Peyer's patch (tissue), 4 donors: ENCODE measurements around the gene MRPL42. TPM values are rescaled to one million over a fixed set of nuclear protein-coding genes. Genes with fewer than 3 reads are reported as not detected.

Source experiments
- DNase-seq, 3 donors: peaks; one replicate each; pipeline ENCODE4 v3.0.0-alpha.2; 2017 to 2019
- H3K27ac ChIP-seq, 4 donors: fragments of 200-600 bp; sonication (generic); one replicate each; pipeline ENCODE4 v1.5.1; 2016 to 2019
- H3K27me3 ChIP-seq, 2 donors: fragments of 200-600 bp; sonication (generic); one replicate each; pipeline ENCODE4 v1.5.1; 2019
- H3K36me3 ChIP-seq, 3 donors: fragments of 200-600 bp; sonication (generic); one replicate each; pipeline ENCODE4 v1.5.1; 2016 to 2019
- H3K4me1 ChIP-seq, 4 donors: fragments of 200-600 bp; sonication (generic); one replicate each; pipeline ENCODE4 v1.5.1; 2016 to 2019
- H3K4me3 ChIP-seq, 4 donors: fragments of 200-600 bp; sonication (generic); 1 replicate in 3 of 4; 2 replicates in 1 of 4; pipeline ENCODE4 v1.5.1; 2016 to 2019; ENCODE audit warnings: mild to moderate bottlenecking in 1 of 4
- H3K9me3 ChIP-seq, 4 donors: fragments of 200-600 bp; sonication (generic); one replicate each; pipeline ENCODE4 v1.5.1; 2016 to 2019; ENCODE audit warnings: mild to moderate bottlenecking in 1 of 4
- POLR2A ChIP-seq, 2 donors: fragments of 450-650 bp; IDR thresholded peaks; one replicate each; pipeline ENCODE4 v1.5.1; 2017; ENCODE audit warnings: antibody characterized with exemption in 2 of 2, mild to moderate bottlenecking in 2 of 2, moderate library complexity in 2 of 2
- total RNA-seq, 4 donors: library from RNA; depleted of rRNA; stranded (reverse); fragments of >200 nt; gene quantifications; one replicate each; pipeline ENCODE4 v1.1.0, GENCODE V29; 2016
- TF ChIP-seq, protein P1 (sequence below), 6 experiments: fragments of 450-650 bp in 4 of 6; fragments of 200-600 bp in 2 of 6; sonication (generic) in 1 of 6; IDR thresholded peaks; one replicate each; pipeline ENCODE4 v1.5.1; 2017 to 2019; ENCODE audit warnings: antibody characterized with exemption in 6 of 6, mild to moderate bottlenecking in 3 of 6, moderate library complexity in 1 of 6

Gene MRPL42
- total RNA-seq, 4 donors from 2014 or later: 19.7 to 67.7 (median 37.5) TPM

DNA sequence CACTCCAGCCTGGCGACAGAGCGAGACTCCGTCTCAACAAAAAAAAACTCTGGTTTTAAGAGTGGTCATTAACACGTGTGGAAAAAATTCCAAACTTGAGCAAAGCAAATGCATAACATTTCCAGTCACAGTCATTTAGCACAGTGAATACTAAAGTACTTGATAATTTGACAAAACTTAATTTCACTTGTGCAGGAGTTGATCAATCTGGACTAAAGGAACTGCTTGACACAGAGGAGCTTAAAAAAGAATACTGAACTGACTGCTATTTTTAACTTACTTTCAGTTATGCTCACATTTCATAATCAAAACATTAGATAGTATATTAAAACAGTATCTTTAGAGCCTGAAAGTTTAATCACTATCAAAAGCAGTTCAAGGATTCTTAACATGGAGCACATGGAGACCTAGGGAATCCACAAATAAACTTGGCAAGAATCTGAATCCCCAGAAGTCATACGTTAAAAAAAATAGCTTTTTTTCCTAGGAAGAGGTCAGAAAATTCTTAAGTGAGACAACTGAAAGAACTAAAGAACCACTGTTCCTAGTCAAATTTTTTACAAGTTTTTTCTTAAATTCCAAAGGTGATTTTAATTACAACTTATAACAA lies 33.0 kb upstream of the MRPL42 start:
- Histone ChIP-seq H3K9me3 (no peaks in the 10 kb centered on the region), H3K36me3 (no peaks in the 10 kb centered on the region), H3K4me3 (no peak overlapping the region), H3K27ac (peak overlapping the region in 1 of 4 donors; percentile 43), H3K4me1 (peaks cover 0 to 18% (median 4%) of the 10 kb centered on the region in 4 donors), H3K27me3 (no peaks in the 10 kb centered on the region)
- no peak for TF ChIP-seq POLR2A (IDR thresholded peaks at IDR 0.05)
- TF ChIP-seq, protein P1, sequence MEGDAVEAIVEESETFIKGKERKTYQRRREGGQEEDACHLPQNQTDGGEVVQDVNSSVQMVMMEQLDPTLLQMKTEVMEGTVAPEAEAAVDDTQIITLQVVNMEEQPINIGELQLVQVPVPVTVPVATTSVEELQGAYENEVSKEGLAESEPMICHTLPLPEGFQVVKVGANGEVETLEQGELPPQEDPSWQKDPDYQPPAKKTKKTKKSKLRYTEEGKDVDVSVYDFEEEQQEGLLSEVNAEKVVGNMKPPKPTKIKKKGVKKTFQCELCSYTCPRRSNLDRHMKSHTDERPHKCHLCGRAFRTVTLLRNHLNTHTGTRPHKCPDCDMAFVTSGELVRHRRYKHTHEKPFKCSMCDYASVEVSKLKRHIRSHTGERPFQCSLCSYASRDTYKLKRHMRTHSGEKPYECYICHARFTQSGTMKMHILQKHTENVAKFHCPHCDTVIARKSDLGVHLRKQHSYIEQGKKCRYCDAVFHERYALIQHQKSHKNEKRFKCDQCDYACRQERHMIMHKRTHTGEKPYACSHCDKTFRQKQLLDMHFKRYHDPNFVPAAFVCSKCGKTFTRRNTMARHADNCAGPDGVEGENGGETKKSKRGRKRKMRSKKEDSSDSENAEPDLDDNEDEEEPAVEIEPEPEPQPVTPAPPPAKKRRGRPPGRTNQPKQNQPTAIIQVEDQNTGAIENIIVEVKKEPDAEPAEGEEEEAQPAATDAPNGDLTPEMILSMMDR (IDR thresholded peaks at IDR 0.05): no peak
- no peak for DNase-seq

DNA sequence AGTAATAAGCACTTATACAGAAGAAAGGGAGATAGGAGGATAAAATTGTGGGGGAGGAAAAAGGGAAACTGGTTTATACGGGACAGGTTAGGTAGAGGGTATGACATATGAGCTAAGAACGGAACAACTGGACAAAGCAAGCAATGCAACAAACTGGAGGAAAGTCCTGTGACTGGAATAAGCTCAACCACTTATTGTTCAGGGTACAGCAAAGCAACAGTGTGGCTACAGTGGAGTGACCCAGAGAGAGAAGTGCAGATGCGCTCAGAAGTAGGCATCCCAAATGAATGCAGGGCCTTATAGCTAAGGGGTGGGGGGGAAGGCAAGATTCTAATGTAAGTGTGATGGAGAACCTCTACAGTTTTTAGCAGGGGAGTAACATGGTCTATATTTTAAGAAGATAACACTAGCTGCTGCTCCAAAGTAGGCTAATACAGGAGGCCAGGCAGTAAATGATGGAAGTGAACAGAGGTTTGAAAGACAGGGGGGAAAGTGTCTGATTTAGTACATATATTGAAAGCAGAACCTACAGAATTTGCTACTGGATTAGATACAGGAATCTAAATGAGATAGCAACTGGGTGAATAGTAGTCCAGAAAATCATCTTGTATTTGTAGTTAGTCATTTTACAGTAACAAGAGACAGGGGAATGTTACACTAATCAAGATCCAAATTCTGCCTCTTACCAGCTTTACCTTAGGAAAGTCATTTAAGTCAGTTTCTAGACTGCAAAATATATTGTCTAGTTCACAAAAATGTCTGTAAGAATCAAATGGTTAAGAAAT lies 28.9 kb upstream of the MRPL42 start:
- Histone ChIP-seq H3K9me3 (no peaks in the 10 kb centered on the region), H3K36me3 (no peaks in the 10 kb centered on the region), H3K4me1 (peaks cover 0 to 40% (median 10%) of the 10 kb centered on the region in 4 donors), H3K27me3 (no peaks in the 10 kb centered on the region), H3K27ac (peak overlapping the region in 1 of 4 donors; percentile 21), H3K4me3 (no peak overlapping the region)
- TF ChIP-seq, protein P1 (IDR thresholded peaks at IDR 0.05): no peak
- no peak for TF ChIP-seq POLR2A (IDR thresholded peaks at IDR 0.05)
- no peak for DNase-seq

DNA sequence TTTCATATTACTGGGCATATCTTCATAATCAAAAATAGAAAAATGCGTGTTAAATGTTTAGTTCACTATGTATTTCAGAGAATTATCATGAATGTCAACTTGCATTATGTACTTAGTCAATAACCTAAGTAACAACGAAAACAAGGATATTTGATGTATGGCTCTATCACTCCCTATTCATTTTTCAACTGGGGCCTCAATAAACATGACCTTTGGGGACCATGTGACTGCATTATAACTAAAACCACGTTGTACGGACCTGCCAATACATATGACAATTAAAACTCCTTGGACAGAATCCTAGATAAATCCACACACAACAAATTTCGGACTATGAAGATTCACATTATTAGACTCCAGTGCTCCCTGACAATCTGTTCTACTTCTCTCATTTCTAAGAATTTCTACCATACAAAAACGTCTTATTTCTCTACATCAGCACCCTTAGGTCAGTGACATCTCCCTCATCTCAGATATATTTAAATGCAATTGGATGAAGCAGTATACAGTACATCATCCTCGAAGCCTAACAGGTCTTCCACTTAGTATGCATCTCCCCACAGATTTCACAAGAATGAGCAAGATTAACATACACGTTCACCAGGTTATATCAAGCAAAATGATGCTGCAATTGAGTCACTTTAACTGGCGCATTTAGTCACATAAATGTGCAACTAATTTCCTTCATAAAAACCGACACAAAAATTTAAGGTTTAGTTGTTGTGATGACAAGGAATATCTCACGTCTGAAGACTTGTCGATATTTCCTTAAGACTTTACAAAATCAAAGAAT lies 27.1 kb upstream of the MRPL42 start:
- Histone ChIP-seq H3K4me1 (peaks cover 0 to 40% (median 8%) of the 10 kb centered on the region in 4 donors), H3K27me3 (no peaks in the 10 kb centered on the region), H3K4me3 (peak overlapping the region; percentile 90 to 99 (median 97)), H3K27ac (peak overlapping the region in 2 of 4 donors; percentile 96 to 97), H3K36me3 (no peaks in the 10 kb centered on the region), H3K9me3 (no peaks in the 10 kb centered on the region)
- no peak for DNase-seq
- no peak for TF ChIP-seq POLR2A (IDR thresholded peaks at IDR 0.05)

DNA sequence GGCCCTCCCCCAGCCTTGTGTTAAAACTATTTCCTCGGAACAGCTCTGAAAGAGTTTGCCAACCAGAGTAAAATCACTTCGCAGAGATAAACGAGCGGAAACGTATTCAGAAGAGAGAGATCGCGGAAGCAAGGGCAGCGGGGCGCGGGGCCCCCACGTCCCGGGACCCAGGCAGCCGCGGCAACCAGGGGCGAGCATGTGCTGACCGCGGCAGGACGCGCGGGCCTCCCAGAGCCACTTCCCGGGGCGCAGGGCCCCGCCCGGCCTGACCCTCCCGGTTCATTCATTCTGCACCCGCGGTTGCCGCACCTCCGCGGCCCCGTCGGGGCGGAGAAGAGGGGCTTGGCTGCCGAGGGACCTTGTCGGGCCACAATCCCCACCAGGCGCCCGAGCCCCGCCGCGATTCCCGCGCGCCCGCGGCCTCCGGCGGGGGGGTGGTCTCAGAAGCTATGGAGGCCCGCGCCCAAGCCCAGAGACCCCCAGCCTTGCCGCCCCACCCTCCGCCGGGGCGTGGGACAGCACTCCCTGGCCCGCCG lies 26.2 kb upstream of the MRPL42 start:
- H3K4me3 ChIP-seq: peak overlapping the region; percentile 90 to 99 (median 97)
- peak overlapping the region; percentile 90 to 97 (median 94) for H3K27ac ChIP-seq
- peak; percentile 35 to 69 (median 68) for DNase-seq
- peaks cover 0 to 40% (median 8%) of the 10 kb centered on the region in 4 donors for H3K4me1 ChIP-seq
- H3K27me3 ChIP-seq: no peaks in the 10 kb centered on the region
- no peak for TF ChIP-seq POLR2A (IDR thresholded peaks at IDR 0.05)
- TF ChIP-seq, protein P1 (IDR thresholded peaks at IDR 0.05): no peak
- H3K9me3 ChIP-seq: no peaks in the 10 kb centered on the region
- no peaks in the 10 kb centered on the region for H3K36me3 ChIP-seq

DNA sequence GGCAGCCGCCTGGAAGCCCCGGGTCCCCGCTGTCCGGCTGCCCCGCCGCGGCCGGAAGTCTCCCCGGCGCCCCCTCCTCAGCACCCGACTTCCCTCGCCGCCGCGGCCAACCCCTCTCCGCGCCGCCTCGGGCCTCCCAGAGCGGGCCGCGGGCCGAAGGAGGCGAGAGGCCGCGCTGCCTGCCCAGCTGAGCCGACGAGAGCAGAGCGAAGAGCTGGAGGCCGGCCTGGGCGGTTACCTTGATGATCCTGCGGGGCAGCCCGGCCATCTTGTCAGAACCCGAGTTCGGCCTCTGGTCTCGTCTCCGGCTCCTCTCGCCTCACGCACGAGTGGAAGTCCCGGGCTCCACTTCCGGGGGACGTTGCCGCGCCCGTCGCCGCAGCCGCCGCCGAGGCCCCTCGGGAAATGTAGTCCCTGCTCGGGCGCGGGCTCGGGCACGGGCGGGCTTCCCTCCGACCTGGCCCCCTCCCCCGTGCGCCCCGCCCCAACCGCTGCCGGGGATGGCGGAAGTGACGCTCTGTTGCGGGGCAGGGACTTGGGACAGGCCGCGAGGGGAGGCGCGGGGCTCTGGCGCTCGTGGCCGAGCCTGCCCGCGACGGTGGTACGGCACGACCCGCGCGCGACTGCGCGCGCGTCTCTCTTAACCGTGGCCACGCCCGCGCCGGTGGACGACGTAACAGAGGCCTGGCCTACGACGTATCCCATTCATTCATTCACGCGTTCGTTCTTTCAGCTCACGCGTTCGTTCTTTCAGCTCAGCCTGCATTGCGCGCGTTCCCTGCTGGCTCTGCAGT lies 25.5 kb upstream of the MRPL42 start, which contains the start of gene UBE2N:
TSS of gene UBE2N (minus strand) at position 331 of the 794 bp plus-strand sequence. CDS start at position 268, 63 bp downstream.
- no peaks in the 10 kb centered on the region for H3K9me3 ChIP-seq
- peak; percentile 95 to 98 (median 98) for DNase-seq
- no peaks in the 10 kb centered on the region for H3K36me3 ChIP-seq
- TF ChIP-seq POLR2A (IDR thresholded peaks at IDR 0.05): peak; percentile 69
- TF ChIP-seq, protein P1 (IDR thresholded peaks at IDR 0.05): peak in 1 of 6 experiments; percentile 24
- H3K4me1 ChIP-seq: peaks cover 0 to 40% (median 6%) of the 10 kb centered on the region in 4 donors
- H3K4me3 ChIP-seq: peak within 1 kb of the TSS; percentile 90 to 99 (median 97)
- no peaks in the 10 kb centered on the region for H3K27me3 ChIP-seq
- peak within 1 kb of the TSS; percentile 90 to 97 (median 94) for H3K27ac ChIP-seq
